GM21529 (cell line): Measurements from ENCODE around the gene EFHD1.
"Not testable (repeated sequence)": the region's sequence is repeated elsewhere in the genome, so short reads cannot be mapped to it uniquely, and the experiment has no call there.

Source experiments
- ATAC-seq: cut with Tn5 transposase; IDR thresholded peaks from one replicate; pipeline ENCODE4 v1.9.1; 2021; ENCODE audit not compliant: unreplicated experiment

EFHD1 gene

DNA sequence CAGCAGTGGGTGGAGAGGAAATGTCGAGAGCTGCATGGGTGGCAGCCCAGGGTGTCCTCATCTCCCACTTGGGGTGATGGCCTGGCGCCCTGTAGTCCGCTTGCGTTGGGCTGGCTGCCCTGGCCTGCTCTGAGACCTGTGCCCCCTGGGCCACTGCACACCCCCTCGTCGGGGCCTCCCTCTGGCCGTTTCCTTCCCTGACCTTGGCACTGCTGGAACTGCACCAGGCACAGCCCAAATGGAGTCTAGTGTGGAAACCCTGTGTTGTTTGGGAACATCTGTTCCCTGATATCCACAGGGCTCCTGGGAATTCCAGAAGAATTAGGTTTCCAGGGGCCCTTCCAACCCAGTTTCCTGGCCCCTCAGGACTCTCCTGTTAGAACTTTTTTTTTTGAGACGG lies 13.9 kb downstream of the EFHD1 start:
- ATAC-seq: no peak

DNA sequence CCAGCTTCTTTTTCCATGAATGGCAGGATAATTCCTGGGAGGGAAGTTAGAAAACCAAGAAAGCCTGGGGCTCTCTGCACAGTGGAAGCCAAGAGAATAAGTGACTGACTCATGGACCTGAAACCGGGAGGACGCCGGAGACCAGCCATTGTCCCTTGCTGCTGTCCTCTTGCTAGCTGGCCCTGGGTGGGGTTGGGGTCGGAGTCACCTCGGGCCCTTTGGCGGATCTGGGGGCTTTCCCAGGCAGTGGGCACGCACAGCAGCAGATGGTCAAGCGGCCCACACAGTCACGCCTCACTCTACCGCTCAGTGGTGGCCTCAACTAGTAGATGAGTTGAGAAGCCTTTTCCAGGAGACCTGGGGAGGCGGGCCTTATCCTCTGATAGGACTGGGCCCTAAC lies 15.6 kb downstream of the EFHD1 start:
- no peak for ATAC-seq

DNA sequence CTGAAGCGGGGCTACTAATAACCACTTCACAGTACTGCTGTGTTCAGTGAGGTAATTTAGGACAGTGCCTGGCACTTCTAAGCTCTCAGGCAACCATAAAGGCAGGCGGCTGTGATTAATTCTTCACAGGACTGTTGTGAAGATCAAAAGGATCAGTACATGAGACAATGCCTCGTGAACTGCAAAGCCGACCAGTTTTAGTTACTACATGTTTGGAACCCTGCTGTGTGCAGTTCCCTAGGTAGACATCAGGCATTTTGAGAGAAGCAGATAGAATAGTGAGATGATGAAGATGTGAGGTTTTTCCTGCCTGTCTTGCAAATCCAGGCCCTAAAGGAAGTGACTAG lies 19.1 kb downstream of the EFHD1 start:
- no peak for ATAC-seq

DNA sequence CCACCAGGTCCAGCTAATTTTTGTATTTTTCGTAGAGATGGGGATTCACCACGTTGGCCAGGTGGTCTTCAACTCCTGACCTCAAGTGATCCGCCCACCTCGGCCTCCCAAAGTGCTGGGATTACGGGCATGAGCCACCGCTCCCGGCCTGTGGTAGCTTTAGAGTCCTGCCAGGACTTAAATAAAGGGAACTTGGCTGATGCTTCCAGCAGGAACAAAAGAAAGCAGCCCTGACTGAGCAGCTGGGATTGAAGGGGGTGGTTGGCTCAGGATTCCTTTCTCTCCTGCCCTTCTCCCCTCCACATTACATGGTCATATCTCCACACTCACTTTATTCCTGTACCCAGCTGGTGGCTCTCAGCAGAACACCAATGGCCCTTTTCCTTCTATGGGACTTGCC lies 20.0 kb downstream of the EFHD1 start:
- no peak for ATAC-seq

DNA sequence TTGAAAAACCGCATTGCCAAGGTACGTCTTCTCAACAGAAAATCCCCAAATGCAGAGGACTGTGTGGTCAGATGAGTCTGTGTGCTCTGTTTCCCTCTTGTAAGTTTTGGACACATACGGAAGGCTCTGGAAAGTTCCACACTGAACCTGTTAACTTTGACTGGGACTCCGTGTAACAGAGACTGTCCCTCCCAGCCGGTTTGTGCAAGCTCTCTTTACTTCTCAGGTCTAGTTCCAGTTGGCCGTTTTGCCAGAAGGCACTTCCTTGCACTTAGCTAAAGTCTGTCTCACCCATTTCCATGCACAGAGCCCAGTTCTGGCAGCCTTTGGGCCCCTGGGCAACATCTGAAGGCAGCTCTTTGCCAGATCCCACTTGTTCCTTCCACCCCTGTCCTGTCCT lies 22.0 kb downstream of the EFHD1 start:
- no peak for ATAC-seq

DNA sequence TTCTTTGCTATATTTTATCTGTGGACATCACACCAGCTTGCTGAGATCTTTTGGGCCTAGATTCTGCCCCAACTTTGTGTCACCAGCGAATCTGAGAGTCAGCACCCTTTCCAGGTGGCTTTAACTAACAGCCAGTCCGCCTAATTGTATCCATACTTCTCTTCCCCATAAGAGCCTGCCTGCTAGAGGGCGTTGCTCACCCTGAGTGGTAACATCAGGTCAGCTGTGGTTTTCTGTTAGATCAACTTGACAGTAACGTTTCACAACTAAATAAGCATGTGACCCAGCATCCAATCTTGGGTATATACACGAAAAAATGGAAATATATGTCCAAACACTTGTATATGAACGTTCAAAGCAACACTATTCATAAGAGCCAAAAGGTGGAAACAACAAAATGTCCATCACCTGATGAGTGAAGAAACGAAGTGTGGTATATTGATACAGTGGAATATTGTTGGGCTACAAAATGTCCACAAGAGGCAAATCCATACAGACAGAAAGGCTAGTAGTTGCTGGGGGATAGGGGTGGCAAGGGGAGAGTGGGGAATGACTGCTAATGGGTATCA lies 24.9 kb downstream of the EFHD1 start:
- ATAC-seq: no peak

DNA sequence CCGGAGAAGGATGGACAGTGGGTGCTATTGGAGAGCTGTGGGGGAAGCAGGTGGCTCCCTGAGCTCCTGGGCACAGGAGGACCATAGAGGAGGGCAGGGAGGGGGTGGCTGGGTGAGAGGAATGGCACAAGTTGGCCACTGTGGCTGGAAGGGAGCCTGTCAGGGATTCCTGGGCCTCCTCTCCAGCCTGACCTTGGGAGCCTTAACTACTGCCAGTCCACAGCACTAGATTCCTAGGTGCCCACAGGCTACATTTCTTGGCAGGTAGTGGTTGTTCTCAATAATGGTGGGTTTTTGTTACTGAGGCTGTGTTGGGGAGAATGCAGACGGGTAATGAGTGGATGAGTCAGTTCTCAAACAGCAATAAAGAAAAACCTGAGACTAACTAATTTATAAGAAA lies 26.0 kb downstream of the EFHD1 start:
- no peak for ATAC-seq

DNA sequence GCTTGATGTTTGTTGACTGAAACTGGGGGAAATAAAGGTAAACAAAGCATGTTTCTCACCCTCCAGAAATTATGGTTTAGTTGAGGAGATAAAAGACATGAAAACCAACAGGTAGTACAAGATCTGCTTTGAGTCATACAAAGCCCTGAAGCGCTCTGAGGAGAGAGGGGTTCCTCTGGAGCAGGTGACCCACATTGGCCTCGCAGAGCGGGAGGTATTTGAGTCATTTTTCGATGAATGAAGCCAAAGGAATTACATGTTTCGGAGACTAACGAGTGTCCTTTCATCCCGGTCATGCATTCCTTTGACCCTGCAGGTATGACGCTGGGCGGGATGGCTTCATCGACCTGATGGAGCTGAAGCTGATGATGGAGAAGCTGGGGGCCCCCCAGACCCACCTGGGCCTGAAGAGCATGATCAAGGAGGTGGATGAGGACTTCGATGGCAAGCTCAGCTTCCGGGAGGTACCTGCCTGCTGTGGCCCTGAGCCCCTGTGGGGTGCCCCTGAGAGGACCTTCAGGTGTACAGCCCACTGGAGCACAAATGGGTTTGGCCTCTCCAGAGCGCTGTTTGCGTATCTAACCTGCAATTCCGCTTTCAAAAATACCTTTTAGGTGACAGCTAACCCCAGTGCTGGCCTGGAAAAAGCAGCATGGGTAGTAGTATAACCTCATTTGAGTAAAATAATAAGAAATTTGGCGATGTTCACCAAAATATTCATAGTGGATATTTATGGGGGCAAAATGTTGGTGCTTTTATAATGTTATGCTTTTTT lies 29.3 kb downstream of the EFHD1 start:
- ATAC-seq: no peak

DNA sequence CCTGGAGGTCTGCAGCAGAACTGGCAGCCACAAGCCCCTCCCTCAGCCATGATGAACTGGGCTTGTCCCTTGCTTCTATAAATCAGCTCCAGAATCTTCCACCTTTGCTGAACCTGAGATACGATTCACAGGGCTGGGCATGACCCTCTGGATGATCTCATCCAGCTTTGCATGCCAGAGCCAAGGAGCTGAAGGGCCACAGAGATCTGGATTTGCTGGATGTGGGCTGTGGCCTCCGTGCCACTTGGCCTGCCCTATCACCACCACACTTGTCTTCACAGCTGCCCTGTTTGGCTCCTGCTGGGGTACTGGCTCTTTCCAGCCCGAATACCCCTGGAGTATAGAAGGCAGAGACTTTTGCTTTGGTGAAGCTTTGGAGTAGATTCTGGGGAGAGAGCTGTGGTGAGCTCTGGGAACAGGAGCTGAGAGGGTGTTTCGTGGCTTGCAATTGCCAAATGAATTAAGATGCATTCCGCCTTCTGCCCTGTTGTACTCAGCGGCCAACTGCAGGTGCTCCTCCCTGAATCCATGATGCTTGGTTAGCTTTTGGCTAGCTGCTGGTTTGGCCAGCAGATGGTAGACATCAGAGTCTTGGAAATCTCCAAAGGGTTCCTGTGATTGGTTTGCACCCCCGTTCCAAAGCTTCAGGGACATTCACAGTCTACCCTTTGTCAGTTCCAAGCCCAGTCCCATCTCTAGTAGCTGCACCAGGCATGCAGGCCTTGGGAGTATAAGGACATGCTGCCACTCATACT lies 32.8 kb downstream of the EFHD1 start:
- ATAC-seq: no peak

DNA sequence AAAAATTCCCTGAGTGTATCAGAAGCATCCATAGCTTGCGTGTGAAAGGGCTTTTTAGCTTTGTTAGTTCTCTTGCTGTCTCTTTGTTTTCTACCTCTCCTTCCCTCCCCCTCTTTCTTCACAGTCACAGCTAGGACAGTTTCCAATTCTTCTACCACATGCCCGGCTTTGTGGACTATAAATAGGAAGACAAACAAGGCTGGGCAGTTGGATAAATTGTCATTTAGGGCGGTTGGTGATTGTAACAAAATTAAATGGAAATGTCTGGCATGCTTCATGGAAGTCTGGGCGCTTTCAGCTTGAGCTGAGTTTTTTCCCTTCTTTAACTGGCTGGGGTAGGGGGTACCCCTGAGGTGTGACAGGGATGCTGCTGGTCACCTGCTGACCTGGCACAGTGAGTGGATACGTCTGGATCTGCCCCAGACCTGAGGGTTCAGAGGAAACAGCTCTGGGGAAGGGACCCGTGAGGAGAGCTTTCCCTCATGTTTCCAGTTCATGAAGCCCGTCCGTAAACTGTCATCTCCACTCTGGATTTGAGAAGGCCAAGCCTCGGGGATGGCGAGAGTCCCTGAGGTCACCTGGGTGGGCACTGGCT lies 34.7 kb downstream of the EFHD1 start:
- ATAC-seq: no peak

DNA sequence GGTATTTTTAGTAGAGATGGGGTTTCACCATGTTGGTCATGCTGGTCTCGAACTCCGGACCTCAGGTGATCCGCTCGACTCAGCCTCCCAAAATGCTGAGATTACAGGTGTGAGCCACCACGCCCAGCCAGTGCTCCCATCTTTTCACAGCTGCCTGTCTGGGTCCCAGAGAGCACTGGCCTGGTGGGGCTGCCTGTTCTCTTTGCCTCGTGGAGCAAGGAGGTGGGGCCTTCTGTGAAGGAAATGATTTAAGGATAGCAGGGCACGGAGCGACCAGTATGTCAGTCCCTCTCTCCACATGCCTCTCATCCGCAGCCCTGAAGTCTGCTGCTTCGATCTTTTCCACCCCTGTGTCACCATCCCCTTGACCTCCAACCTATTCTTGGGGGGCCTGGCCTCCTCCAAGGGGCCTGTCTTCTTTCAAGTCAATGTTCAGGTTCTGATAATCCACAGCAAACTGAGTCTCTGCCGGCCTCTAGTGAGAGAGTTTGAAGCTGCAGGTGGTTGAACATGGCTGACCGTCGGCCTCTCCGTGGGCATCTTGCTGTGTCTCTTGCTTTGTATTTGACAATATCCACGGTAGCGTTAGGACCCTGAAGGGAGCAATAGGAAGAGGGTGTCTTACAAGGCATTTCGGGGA lies 35.5 kb downstream of the EFHD1 start:
- no peak for ATAC-seq

DNA sequence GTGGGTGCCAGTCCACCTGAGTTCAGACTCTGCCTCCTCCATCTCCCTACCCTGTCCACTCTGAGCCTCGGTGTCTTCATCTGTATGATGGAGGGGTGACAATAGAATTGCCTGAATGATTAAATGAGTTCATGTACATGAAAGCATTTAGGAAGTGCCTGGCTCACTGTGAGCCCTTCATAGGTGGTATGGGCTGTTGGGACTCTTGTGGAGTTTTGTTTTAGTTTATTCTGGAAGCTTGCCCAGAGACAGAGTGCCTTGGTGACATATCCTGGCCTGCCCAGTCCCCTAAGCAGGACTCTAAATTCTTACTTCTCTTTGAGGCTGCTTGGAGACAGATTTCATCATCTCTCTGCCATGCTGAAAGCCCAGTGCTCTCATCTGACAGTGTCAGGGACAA lies 39.2 kb downstream of the EFHD1 start:
- no peak for ATAC-seq

DNA sequence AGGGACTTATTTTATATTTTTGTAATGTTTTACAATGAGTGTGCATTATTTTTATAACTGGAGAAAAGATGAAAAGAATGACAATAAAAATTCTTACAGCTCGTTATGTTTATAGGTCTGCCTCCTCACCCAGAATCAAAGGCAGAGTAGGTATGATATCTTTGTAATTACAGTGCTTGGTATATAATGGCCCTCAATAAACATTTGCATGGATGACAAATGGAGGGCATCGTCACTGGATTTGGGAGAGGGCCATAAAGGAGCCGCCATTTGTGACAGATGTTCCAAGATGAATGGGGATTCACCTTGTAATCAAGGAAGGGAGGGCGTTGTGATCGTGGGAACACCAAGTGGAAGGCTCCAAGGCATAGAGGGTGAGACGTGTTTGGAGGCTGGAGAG lies 41.1 kb downstream of the EFHD1 start:
- ATAC-seq: no peak

DNA sequence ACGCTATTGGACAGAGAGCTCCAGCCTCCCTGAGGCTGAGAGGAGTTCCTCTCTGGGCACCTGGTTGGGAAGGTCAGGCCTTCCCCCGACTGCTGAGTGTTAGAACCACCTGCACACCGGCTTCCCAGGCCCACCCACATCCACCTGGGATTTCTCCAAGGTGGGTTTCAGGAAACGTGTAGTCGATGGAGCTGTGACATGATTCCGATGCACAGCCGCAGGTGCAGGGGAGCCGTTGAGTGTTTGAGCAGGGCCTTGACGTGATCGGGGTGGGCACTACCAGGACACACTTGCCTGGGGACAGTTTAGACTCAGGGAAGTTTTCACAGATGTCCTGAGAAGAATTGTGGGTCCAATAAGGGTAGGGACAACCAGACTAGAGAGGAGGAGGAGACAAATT lies 42.0 kb downstream of the EFHD1 start:
- no peak for ATAC-seq

DNA sequence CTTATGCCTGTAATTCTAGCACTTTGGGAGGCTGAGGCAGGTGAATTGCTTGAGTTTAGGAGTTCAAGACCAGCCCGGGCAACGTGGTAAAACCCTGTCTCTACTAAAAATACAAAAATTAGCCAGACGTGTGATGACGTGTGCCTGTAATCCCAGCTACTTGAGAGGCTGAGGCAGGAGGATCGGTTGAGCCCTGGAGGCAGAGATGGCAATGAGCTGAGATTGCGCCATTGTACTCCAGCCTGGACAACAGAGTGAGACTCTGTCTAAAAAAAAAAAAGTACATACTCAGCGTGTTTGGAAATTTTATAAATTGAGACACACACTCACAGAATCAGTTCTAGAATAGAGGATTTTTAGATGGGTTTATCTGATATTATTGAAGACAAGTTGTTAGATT lies 46.6 kb downstream of the EFHD1 start:
- no peak for ATAC-seq

DNA sequence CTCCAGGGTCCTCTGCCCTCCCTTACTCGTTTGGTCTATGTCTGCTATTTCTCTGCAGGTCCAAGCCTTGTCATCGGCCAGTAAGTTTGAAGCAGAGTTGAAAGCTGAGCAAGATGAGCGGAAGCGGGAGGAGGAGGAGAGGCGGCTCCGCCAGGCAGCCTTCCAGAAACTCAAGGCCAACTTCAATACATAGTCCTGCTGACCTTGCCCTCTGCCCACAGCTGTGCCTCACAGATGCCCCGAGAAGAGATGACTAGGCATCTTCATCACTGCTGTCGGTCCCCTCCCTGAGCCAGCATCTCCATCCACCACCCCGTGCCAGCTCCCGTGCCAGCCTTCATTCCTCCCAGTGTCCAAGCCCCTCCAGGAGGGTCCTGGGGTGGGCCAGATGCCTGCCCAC lies 48.1 kb downstream of the EFHD1 start:
- no peak for ATAC-seq

DNA sequence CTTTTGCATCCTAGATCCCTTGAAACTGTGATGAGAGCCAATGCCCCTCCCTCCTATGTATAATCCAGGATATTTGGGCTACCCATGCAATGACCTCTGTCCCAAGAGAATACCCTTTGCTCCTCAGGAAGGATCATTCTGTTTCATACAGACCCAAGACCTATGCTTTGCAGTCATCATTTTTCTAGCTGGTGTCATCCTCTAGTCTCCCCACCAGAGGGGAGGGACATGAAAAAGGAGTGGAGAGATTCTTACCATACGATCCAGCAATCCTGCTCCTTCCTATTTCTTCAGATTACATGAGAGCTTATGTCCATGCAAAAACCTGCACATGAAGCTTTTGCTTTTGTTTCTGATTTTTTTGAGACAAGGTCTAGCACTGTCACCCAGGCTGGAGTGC lies 50.0 kb downstream of the EFHD1 start:
- ATAC-seq: no peak

DNA sequence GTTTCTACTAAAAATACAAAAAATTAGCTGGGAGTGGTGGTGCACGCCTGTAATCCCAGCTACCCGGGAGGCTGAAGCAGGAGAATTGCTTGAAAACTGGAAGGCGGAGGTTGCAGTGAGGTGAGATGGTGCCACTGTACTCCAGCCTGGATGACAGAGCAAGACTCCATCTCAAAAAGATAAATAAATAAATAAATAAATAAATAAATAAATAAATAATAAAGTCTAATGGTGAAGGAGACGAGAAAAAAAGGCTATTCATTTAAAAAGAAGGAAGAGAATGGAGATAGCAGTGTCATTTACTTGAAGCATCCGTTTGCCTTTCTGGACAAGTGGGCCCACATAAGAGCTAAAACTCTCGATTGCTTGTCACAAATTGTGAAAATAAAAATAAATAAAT lies 52.0 kb downstream of the EFHD1 start:
- ATAC-seq: not testable (repeated sequence)

DNA sequence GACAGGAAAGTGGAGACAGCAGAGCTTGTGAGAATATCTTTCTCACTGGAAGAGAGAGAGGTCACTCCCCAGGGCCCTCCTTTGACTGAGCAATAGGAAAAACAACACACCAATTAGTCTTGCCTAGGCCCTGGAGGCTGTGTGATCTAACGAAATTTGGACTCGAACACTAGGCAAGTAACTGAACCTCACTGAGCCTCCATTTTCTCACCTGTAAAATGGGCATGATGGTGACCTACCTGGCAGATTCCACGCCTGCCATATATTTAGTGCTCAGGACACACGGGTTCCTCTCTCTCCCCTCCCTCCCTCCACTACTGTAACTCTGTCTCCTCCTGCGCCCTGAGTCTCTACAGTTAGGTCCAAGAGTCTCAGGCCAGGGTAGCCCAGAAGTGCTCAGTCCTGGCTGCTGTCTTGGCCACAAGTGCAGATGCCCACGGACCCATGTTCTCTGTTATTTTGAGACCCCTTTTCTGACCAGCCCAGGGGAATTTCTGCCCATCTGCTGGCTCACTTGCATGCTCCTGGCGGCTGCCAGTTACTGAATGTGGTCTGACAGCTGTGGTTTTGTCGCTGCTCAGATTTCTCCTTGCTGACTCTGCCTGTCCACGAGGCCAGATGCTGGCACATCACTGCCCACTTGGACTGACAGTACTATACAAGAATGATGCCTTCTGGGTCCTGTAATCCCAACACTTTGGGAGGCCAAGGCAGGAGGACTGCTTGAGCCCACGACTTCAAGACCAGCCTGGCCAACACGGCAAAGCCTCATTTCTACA lies 54.2 kb downstream of the EFHD1 start:
- no peak for ATAC-seq

DNA sequence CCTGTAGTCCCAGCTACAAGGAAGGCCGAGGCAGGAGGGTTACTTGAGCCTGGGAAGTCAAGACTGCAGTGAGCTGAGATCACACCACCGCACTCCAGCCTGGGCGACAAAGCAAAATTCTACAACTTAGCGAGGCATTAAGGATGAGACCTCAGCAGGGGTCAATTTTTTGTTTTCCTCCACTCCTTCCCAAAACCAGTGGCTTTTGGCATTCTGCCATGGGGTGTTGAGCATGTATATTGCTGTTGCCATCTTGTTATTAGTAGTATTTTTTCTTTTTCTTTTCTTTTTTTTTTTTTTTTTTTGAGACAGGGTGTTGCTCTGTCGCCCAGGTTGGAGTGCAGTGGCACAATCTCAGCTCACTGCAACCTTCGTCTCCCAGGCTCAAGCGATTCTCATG lies 54.8 kb downstream of the EFHD1 start:
- no peak for ATAC-seq
